ENCODE results near the gene METTL25.

The METTL25 gene

DNA sequence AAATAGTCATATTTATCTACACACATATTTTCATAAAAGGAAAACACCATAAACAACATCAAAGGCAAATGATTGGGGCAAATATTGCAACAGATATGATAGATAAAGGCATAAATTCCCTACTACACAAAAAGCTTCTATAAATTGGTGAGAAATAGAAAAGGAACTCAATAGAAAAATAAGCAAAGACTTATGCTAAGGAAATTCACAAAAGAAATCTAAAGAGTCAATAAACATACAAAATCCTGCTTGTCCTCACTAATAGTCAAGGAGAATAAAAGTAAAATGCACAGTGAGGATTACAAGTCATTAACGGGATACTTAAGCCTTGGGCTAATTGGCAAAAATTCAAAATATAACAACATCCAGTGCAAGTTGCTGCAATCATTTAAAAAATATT is 30.5 kb upstream of the METTL25 start:
- no peak overlapping the region for H3K4me3 ChIP-seq
- H3K36me3 ChIP-seq: no peaks in the 10 kb centered on the region
- TF ChIP-seq, protein P1, sequence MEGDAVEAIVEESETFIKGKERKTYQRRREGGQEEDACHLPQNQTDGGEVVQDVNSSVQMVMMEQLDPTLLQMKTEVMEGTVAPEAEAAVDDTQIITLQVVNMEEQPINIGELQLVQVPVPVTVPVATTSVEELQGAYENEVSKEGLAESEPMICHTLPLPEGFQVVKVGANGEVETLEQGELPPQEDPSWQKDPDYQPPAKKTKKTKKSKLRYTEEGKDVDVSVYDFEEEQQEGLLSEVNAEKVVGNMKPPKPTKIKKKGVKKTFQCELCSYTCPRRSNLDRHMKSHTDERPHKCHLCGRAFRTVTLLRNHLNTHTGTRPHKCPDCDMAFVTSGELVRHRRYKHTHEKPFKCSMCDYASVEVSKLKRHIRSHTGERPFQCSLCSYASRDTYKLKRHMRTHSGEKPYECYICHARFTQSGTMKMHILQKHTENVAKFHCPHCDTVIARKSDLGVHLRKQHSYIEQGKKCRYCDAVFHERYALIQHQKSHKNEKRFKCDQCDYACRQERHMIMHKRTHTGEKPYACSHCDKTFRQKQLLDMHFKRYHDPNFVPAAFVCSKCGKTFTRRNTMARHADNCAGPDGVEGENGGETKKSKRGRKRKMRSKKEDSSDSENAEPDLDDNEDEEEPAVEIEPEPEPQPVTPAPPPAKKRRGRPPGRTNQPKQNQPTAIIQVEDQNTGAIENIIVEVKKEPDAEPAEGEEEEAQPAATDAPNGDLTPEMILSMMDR (IDR thresholded peaks at IDR 0.05): no peak
- no peak for DNase-seq
- H3K27me3 ChIP-seq: no peaks in the 10 kb centered on the region
- intact Hi-C loops (cut with DNase I; ENCODE audit: low total_unique reads): loop anchor here (10.0 kb wide), 1 partner anchor 673 kb away; no protein-coding TSS in a partner anchor
- no peak overlapping the region for H3K27ac ChIP-seq
- H3K9me3 ChIP-seq: no peaks in the 10 kb centered on the region
- H3K4me1 ChIP-seq: no peaks in the 10 kb centered on the region

DNA sequence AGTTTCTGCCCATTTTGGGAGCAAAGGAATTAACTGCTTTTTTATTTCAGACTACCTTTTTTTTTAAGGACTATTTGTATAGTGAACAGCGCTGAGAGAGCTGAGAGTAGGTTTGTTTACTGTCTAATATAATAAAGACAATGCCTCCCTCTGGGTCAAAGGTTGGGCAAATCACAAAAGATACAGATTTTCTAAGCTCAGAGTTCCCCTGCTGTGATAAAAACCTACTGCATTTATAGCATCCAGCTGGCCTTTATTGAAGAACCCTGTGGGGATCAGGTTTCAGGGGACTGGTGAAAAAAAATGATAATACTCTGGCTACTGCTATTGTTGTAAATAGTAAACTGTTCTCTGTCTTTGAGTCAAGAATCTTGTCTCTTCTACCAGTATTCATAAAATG is 28.8 kb upstream of the METTL25 start:
- no peak overlapping the region for H3K27ac ChIP-seq
- no peaks in the 10 kb centered on the region for H3K36me3 ChIP-seq
- no peaks in the 10 kb centered on the region for H3K9me3 ChIP-seq
- TF ChIP-seq, protein P1 (IDR thresholded peaks at IDR 0.05): no peak
- H3K4me1 ChIP-seq: no peaks in the 10 kb centered on the region
- no peak overlapping the region for H3K4me3 ChIP-seq
- no peaks in the 10 kb centered on the region for H3K27me3 ChIP-seq
- DNase-seq: no peak
- intact Hi-C loops (cut with DNase I; ENCODE audit: low total_unique reads): loop anchor here (10.0 kb wide), 1 partner anchor 675 kb away; no protein-coding TSS in a partner anchor

DNA sequence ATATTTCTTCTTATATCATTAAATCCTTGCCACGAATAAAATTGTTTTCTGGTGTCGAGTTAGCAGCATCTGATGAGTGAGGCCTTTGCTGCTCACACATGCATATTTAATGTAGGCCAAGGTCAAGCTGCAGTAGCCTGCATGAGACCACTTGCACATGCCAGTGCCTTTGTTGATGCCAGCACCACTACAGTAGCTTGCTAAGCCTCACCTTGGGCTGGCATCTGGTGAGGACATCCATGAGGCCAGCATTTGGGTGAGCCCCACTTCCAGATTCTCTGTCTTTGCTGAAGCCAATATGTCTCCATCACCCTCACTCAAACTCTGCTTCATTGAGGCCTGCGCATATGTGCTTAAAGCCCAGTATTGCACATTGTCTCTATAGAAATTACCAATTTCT is 8.2 kb upstream of the METTL25 start:
- Histone ChIP-seq H3K4me3 (no peak overlapping the region), H3K27ac (no peak overlapping the region), H3K27me3 (no peaks in the 10 kb centered on the region), H3K4me1 (no peaks in the 10 kb centered on the region), H3K9me3 (no peaks in the 10 kb centered on the region), H3K36me3 (peaks cover 38 to 78% (median 50%) of the 10 kb centered on the region in 3 donors)
- TF ChIP-seq, protein P1 (IDR thresholded peaks at IDR 0.05): no peak
- DNase-seq: no peak
- intact Hi-C loops (cut with DNase I; ENCODE audit: low total_unique reads): no loop called here

DNA sequence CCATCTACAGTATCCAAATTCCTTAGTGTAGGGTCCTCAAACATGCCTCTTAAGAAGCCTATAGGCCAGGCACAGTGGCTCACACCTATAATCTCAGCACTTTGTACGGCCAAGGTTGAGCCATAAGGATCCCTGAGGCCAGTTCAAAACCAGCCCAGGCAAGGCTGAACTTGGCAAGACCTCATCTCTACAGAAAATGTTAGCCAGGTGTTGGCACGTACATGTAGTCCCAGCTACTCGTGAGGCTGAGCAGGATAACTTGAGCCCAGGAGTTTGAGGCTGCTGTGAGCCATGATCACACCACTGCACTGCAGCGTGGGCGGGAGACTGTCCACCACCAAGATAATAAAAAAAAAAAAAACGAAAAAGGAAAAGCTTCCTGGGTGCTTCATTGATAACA is 6.9 kb upstream of the METTL25 start:
- TF ChIP-seq, protein P1 (IDR thresholded peaks at IDR 0.05): no peak
- Histone ChIP-seq H3K27ac (no peak overlapping the region), H3K27me3 (no peaks in the 10 kb centered on the region), H3K4me1 (peaks cover 0 to 6% (median 4%) of the 10 kb centered on the region in 4 donors), H3K36me3 (peaks cover 38 to 82% (median 55%) of the 10 kb centered on the region in 3 donors), H3K9me3 (no peaks in the 10 kb centered on the region), H3K4me3 (no peak overlapping the region)
- intact Hi-C loops (cut with DNase I; ENCODE audit: low total_unique reads): no loop called here
- DNase-seq: no peak

DNA sequence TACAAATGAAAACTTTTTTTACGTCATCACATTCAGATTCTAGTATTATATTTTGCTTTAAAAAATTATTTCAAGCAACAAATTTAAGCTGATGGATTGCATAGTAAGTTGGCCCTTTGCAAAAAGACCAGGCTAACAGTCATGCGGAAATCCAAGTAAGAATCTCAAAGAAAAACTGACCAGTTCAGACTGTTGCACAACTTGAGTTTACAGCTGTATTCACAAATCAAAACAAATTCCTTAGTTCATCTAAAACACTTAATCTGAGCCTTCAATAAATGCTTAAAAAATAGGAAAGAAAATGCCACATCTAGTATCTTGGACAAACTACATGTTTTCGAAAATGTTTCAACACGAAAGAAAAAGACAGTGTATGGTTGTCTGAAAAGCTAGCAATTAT is 989 bp upstream of the METTL25 start:
- H3K4me1 ChIP-seq: peaks cover 0 to 42% (median 24%) of the 10 kb centered on the region in 4 donors
- peak overlapping the region; percentile 89 to 96 for H3K27ac ChIP-seq
- peaks cover 22 to 33% (median 32%) of the 10 kb centered on the region in 3 donors for H3K36me3 ChIP-seq
- no peak for DNase-seq
- intact Hi-C loops (cut with DNase I; ENCODE audit: low total_unique reads): no loop called here
- TF ChIP-seq, protein P1 (IDR thresholded peaks at IDR 0.05): no peak
- H3K27me3 ChIP-seq: no peaks in the 10 kb centered on the region
- H3K9me3 ChIP-seq: no peaks in the 10 kb centered on the region
- peak overlapping the region; percentile 70 to 80 for H3K4me3 ChIP-seq

DNA sequence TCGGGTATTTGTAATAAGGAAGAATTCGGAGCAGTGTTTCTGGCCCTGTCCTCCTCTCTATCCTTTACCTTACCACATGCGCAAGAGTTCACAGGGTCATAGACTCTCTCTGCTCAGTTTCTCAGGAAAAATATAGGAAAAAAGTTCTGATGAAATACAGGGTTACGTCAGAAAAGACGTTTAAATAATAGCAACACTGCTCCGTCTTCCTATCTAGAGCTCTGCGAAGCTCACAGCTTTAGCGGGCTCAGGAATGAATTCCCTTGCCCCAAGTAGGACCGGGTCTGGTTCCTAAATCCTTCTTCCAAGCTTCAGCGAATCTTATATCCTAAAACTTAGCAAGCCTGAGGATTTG is 507 bp upstream of the METTL25 start:
- intact Hi-C loops (cut with DNase I; ENCODE audit: low total_unique reads): no loop called here
- H3K27me3 ChIP-seq: no peaks in the 10 kb centered on the region
- peak overlapping the region; percentile 89 to 96 for H3K27ac ChIP-seq
- H3K4me1 ChIP-seq: peaks cover 0 to 42% (median 24%) of the 10 kb centered on the region in 4 donors
- TF ChIP-seq, protein P1 (IDR thresholded peaks at IDR 0.05): no peak
- DNase-seq: no peak
- H3K4me3 ChIP-seq: peak overlapping the region; percentile 70 to 80
- H3K9me3 ChIP-seq: no peaks in the 10 kb centered on the region
- peaks cover 17 to 28% (median 27%) of the 10 kb centered on the region in 3 donors for H3K36me3 ChIP-seq

All from tibial artery (tissue), 4 donors.